ENCODE data around the gene NBEA.

Gene NBEA

GRCh38 chr13:35711909-35712308, 769.8 kb downstream of the NBEA start:
- no peak for DNase-seq (ENCODE audit: low spot score)

- DNase-seq (ENCODE audit: low spot score), result peak; percentile 45
These were observed 771.1 kb downstream of the NBEA start for GRCh38 chr13:35712907-35713761.

- DNase-seq (ENCODE audit: low spot score), result no peak
These were observed 772.1 kb downstream of the NBEA start for GRCh38 chr13:35714121-35714520.

GRCh38 chr13:35714588-35715377, 772.7 kb downstream of the NBEA start:
- DNase-seq (ENCODE audit: low spot score), result no peak

- no peak for DNase-seq (ENCODE audit: low spot score)
These were observed 774.1 kb downstream of the NBEA start for GRCh38 chr13:35716186-35716585.

GRCh38 chr13:35716729-35717128, 774.7 kb downstream of the NBEA start:
- DNase-seq (ENCODE audit: low spot score), result no peak

GRCh38 chr13:35718084-35718483, 776.0 kb downstream of the NBEA start:
- no peak for DNase-seq (ENCODE audit: low spot score)

GRCh38 chr13:35720290-35720689, 778.2 kb downstream of the NBEA start:
- DNase-seq (ENCODE audit: low spot score), result no peak

GRCh38 chr13:35720690-35721554, 778.9 kb downstream of the NBEA start:
- peak; percentile 15 for DNase-seq (ENCODE audit: low spot score)
